ENCODE data around the gene STAT1. TPM values are rescaled to one million over a fixed set of nuclear protein-coding genes. Genes with fewer than 3 reads are reported as not detected.

STAT1 gene
- polyA plus RNA-seq, 1 donor from 2014 or later = 4.9 TPM

- Histone ChIP-seq H3K27ac (ENCODE audit: low read length) (no peak overlapping the region), H3K79me2 (replicated peaks; ENCODE audit: insufficient read depth, low read length) (no peaks in the 10 kb centered on the region), H3K9me2 (ENCODE audit: insufficient read depth, low read length) (no peaks in the 10 kb centered on the region), H3F3A (ENCODE audit: insufficient read depth, low read length, poor library complexity, severe bottlenecking) (no peaks in the 10 kb centered on the region), H3K36me3 (ENCODE audit: insufficient read depth, low read length) (peaks cover 6% of the 10 kb centered on the region), H3K4me3 (ENCODE audit: low read length) (no peak overlapping the region), H3K9me3 (ENCODE audit: low read length) (no peaks in the 10 kb centered on the region), H4K20me1 (ENCODE audit: insufficient read depth) (no peaks in the 10 kb centered on the region), H3K27me3 (ENCODE audit: insufficient read depth, low read depth, low read length) (no peaks in the 10 kb centered on the region), H2AFZ (ENCODE audit: low read depth, low read length) (no peak overlapping the region), H3K9ac (ENCODE audit: low read length) (no peak overlapping the region), H3K4me2 (ENCODE audit: low read length) (no peak overlapping the region)
- TF ChIP-seq MXI1 (conservative IDR thresholded peaks at IDR 0.05; ENCODE audit: poor library complexity, severe bottlenecking) (no peak), TAF1 (IDR thresholded peaks at IDR 0.05; ENCODE audit: low read depth) (no peak), POLR2AphosphoS5 (IDR thresholded peaks at IDR 0.05) (no peak), EZH2 (IDR thresholded peaks at IDR 0.05; ENCODE audit: borderline replicate concordance, insufficient read depth, low read length, poor library complexity, severe bottlenecking) (no peak), EP300 (conservative IDR thresholded peaks at IDR 0.05; ENCODE audit: poor library complexity, severe bottlenecking) (no peak), SMC3 (conservative IDR thresholded peaks at IDR 0.05; ENCODE audit: poor library complexity) (no peak), RAD21 (conservative IDR thresholded peaks at IDR 0.05) (no peak), REST (IDR thresholded peaks at IDR 0.05; ENCODE audit: borderline replicate concordance) (no peak)
- TF ChIP-seq, protein P1, sequence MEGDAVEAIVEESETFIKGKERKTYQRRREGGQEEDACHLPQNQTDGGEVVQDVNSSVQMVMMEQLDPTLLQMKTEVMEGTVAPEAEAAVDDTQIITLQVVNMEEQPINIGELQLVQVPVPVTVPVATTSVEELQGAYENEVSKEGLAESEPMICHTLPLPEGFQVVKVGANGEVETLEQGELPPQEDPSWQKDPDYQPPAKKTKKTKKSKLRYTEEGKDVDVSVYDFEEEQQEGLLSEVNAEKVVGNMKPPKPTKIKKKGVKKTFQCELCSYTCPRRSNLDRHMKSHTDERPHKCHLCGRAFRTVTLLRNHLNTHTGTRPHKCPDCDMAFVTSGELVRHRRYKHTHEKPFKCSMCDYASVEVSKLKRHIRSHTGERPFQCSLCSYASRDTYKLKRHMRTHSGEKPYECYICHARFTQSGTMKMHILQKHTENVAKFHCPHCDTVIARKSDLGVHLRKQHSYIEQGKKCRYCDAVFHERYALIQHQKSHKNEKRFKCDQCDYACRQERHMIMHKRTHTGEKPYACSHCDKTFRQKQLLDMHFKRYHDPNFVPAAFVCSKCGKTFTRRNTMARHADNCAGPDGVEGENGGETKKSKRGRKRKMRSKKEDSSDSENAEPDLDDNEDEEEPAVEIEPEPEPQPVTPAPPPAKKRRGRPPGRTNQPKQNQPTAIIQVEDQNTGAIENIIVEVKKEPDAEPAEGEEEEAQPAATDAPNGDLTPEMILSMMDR (IDR thresholded peaks at IDR 0.05; ENCODE audit: poor library complexity, severe bottlenecking) = no peak
Measured at GRCh38 chr2:190922376-190922775, 91.6 kb downstream of the STAT1 start.

DNA sequence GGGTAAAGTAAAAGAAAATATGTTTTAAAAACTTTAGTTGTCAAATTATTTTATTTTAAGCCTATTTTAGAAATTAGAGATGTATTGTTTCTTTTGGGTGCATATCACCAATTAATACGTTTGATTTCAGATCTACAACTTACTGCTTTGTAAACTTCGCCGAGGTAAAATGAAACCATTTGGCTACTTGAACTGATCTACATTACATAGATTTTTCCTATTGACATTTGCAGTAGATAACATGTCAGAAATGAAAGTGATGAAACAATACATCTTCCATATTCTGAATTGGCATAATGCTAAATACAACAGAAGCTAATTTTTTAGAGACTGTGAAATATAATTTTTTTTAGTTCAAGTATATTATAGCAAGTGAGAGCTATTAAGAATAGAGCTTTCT lies 93.9 kb downstream of the STAT1 start:
- Histone ChIP-seq H3F3A (ENCODE audit: insufficient read depth, low read length, poor library complexity, severe bottlenecking) (no peaks in the 10 kb centered on the region), H3K27ac (ENCODE audit: low read length) (no peak overlapping the region), H3K36me3 (ENCODE audit: insufficient read depth, low read length) (peaks cover 6% of the 10 kb centered on the region)

More for the DNA sequence above, 93.9 kb downstream of the STAT1 start:
- H3K9me2 ChIP-seq (ENCODE audit: insufficient read depth, low read length) = no peaks in the 10 kb centered on the region
- TF ChIP-seq RAD21 (conservative IDR thresholded peaks at IDR 0.05) (no peak), POLR2AphosphoS5 (IDR thresholded peaks at IDR 0.05) (no peak), SMC3 (conservative IDR thresholded peaks at IDR 0.05; ENCODE audit: poor library complexity) (no peak), REST (IDR thresholded peaks at IDR 0.05; ENCODE audit: borderline replicate concordance) (no peak), EZH2 (IDR thresholded peaks at IDR 0.05; ENCODE audit: borderline replicate concordance, insufficient read depth, low read length, poor library complexity, severe bottlenecking) (no peak), MXI1 (conservative IDR thresholded peaks at IDR 0.05; ENCODE audit: poor library complexity, severe bottlenecking) (no peak), EP300 (conservative IDR thresholded peaks at IDR 0.05; ENCODE audit: poor library complexity, severe bottlenecking) (no peak), TAF1 (IDR thresholded peaks at IDR 0.05; ENCODE audit: low read depth) (no peak)
- TF ChIP-seq, protein P1 (IDR thresholded peaks at IDR 0.05; ENCODE audit: poor library complexity, severe bottlenecking) = no peak
- no peaks in the 10 kb centered on the region for H3K9me3 ChIP-seq (ENCODE audit: low read length)
- H3K4me3 ChIP-seq (ENCODE audit: low read length) = no peak overlapping the region
- H3K27me3 ChIP-seq (ENCODE audit: insufficient read depth, low read depth, low read length) = no peaks in the 10 kb centered on the region
- no peaks in the 10 kb centered on the region for H4K20me1 ChIP-seq (ENCODE audit: insufficient read depth)
- H2AFZ ChIP-seq (ENCODE audit: low read depth, low read length) = no peak overlapping the region
- no peak overlapping the region for H3K9ac ChIP-seq (ENCODE audit: low read length)
- no peak overlapping the region for H3K4me2 ChIP-seq (ENCODE audit: low read length)
- H3K79me2 ChIP-seq (replicated peaks; ENCODE audit: insufficient read depth, low read length) = no peaks in the 10 kb centered on the region

Data from neural cell (in vitro differentiated cells).